HG03095 (cell line): Measurements from ENCODE around the gene DIP2C.
"Not testable (repeated sequence)": the region's sequence is repeated elsewhere in the genome, so short reads cannot be mapped to it uniquely, and the experiment has no call there.

Experiments used
- ATAC-seq: cut with Tn5 transposase; IDR thresholded peaks from one replicate; pipeline ENCODE4 v1.9.1; 2021; ENCODE audit warnings: moderate library complexity; ENCODE audit not compliant: unreplicated experiment

Gene DIP2C

DNA sequence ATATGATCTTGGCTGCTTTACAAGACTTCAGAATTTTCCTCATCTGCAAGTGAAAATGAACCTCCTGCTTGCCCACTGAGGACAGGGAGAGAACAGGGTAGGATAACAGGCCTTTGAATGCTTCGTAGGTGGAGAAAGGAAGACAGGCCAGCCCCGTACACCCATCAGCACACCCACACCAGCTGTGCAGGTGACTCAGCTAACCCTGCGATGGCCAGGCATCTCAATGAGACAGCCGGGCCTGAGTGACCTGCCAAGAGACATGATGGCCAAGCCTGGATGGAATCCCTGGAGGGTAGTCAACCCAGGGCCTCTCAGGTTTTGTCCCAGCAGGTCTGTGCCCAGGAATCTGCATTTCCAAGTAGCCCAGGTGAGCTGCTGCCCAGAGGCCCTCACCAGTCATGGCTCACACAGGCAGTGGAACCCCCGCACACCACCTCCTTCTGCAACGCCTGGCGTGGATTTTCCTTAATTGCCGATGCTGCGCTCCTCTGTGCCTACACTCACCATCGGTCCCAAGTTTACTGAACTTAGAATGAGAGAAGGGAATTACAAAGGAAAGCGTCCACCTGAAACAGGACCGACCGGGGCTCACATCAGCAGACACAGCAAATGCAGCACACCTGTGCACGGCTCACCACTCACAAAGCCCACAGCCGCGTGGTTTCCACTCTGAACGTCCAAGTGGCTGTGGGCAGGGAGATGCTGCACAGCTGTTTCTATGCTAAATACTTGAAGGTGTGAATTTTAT is 163.7 kb downstream of the DIP2C start:
- ATAC-seq, result no peak

DNA sequence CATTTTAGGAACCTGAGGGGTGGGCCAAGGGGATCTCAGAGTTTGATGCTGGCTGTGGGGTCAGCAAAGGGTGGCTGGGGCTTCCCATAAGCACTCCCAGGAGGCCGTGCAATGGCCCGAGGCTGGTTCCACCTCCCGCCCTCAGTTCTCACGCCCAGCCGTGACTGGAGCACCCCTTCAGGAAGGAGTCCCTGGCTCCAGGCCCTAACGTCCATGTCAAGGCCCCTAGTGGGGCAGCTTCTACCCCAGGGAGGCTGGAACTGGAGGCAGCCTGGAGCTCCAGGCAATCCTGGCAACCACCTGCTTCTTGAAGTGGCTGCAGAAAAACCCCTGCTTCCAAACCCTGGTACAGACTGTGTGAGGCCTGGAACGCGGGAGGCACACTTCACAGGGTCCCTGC is 165.5 kb downstream of the DIP2C start:
- no peak for ATAC-seq

GRCh38 chr10:522350-522749 is 167.1 kb downstream of the DIP2C start:
- no peak for ATAC-seq

GRCh38 chr10:521261-522250 is 167.9 kb downstream of the DIP2C start:
- ATAC-seq, result no peak

DNA sequence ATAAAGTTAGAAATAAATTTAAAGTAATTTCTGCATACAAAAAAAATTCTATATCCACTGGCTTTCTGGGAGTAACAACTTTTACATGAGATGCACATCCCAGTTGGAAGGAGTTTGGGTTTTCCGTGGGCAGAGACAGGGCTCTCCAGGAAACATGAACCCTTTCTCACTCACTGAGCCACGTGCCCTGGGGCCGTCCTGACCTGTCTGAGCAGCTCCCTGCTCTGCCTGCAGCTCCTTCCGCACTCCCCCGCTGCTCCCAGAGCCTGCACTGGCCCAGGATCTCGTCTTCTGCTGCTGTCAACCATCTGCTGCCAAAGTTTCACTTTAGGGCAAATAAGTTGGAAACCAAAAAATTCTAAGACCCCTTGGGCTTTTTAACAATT is 169.1 kb downstream of the DIP2C start:
- no peak for ATAC-seq

DNA sequence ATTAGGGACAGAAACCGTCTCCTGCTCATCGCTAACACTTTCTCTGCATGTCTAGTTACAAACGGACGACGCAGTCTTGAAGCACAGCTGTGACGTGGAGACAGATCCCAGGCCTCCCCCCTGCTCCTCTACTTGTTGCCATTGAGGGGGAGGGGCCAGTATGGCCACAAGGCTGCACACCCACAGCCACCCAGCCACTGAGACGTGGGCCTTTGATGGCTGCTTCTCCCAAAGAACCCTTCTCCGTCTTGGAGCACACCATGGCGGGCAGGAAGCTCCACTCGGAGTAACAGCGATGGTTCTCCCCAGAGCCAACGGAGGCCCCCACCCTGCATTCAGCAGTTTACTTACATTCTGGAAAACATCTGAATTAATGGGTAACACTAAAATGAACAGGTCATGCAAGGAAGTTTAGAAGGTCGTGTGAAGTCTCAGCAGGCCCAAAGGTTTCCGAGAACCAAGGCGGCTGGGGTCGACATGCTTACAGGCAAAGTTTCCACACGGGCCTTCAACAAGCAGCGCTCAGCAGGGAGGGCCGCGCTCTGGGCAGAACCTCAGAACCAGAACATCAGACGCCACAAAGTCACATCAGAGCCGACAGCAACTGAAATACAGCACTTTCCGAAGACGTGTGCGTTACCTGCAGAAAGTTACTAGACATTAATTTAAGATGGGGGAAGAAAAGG is 169.6 kb downstream of the DIP2C start:
- ATAC-seq, result no peak

GRCh38 chr10:519055-519715 is 170.3 kb downstream of the DIP2C start:
- no peak for ATAC-seq

DNA sequence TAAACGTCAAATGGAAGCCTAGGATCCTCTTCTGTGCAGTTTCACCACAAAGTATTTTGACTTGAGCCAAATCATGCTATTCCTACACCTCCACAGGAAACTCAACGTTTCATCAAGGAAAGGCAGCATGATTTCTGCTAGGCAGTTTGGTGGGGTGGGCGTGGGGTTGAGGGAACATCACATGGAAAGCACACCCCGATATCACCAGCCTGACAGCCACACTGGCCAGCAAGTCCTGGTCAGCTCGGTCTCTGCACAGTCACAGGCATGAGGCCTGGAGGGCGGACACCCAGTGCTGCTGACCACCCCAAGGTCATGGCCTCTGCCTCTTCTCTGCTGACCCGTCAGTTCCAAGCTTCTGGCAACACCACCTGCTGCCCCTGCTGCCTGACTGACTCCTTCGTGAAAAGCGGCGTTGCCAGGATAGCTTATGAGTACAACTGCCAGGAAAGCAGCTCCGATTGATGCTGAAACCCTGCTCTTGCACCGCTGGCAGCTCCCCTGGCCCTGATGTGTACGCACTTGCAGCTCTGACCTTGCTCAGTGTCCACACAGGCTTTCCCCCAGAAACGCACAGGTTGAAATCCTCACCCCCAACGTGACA is 171.5 kb downstream of the DIP2C start:
- no peak for ATAC-seq

GRCh38 chr10:517241-517830 is 172.1 kb downstream of the DIP2C start:
- ATAC-seq, result no peak

GRCh38 chr10:516764-517163 is 172.7 kb downstream of the DIP2C start:
- no peak for ATAC-seq

- ATAC-seq, result no peak
Measured at GRCh38 chr10:515674-516073, 173.8 kb downstream of the DIP2C start.

- ATAC-seq, result no peak
Measured at GRCh38 chr10:514137-514671, 175.3 kb downstream of the DIP2C start.

DNA sequence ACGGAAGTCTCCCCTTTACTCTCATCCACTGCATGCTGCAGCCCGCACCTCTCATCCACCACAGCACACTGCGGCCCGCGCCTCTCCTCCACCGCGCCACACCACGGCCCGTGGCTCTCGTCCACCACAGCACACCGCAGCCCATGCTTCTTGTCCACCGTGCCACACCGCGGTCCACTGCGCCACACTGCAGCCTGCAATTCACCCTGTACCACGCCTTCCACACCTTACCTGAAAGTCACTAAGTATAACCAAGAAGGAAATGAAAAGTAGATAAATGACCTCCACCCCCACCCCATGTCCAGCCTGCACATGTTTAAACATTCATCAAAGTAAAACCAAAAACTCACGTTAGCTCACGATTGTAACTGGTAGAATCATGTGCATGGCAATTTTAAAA is 176.1 kb downstream of the DIP2C start:
- ATAC-seq, result no peak

DNA sequence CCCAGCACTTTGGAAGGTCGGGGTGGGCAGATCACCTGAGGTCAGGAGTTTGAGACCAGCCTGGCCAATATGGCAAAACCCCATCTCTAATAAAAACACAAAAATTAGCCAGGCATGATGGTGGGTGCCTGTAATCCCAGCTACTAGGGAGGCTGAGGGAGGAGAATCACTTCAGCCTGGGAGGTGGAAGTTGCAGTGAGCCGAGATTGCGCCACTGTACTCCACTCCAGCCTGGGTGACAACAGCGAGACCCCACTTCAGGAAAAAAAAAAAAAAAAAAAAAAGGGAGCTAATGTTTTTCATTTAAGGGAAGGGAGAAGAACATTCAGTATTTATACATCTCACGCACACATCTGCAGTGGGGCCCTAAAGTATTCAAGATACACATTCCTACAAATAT is 176.8 kb downstream of the DIP2C start:
- ATAC-seq, result not testable (repeated sequence)

DNA sequence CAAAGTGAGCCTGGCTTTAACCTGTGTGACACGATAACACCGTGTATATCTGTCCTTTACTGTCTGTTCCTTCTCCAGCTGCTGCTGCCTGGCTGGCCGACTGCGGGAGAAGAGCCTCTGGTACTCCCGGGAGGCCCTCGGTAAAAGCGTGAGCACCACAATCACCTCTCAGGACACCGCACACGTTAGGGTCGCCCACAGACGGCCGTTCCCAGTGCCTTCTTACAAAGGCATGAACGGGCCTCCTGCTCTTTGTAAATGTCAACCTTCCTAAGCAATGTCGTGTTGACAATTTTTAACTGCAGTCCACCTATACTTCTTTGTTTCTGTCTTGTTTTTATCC is 177.6 kb downstream of the DIP2C start:
- no peak for ATAC-seq

DNA sequence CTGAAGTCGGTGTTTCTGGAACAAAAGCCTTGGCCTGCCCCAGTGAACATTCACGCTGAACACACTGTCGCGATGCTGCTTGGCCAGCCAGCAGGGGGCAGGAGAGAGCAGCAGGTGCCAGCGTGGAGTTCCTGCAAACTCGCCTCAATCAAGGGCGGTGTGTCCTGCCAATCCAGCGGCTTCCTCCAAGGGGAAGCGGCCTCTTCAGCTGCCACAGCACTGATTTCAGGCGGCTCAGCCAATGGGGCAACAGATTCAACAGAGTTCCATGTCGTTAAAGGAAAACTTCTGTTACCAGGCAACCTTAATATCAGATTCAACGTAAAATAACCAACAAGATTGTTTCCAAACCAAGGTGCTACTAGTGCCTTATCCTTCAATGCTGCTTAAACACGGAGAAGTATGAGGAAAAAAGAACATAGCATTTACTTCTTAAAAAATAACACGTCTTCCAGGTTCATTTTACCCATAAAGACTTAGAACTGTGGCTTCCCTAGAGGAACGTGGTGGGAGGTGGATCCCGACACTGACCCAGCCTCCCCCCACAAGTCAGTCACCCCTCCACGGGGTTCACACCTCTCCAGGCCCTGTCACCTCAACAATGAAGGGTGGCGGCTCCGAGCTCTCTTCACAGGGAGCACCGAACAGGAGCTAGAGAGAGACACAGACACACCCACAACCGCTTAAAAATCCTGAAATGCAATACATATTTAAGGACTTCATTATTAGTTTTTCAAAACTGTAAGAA is 178.2 kb downstream of the DIP2C start:
- peak; percentile 84 for ATAC-seq

GRCh38 chr10:510415-510881 is 179.0 kb downstream of the DIP2C start:
- ATAC-seq, result no peak

DNA sequence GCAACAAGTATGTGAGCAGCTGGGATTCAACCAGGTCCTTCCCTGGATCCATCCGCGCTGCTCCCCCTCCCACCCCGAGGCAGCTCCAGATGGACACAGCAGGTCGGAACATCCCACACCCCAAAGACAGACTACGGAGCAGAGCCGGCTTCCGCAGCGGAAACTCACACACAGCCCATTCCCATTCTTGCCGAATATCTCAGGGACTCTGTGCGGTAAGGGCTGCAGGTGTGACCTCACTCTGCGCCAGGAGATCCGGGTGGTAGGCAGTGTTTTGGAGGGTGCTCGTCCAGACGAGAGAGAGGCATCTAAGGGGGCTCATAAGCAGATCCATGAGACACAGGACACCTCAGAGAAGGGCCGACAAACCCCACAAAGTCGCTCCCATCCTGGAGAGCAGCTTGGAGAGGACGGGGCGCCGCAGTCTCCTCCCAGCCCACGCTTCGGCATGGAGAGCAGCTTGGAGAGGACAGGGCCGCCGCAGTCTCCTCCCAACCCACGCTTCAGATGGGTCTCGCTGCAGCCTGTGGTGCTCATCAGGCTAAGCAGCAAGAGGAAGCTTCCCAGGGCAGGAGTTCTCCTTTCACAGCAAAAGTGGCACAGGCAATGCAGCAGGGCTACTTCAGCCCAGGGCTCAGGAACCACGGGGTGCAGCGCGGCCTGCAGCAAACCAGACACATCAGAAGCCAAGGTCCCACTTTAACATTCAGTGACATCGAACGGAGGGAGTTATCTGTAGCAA is 179.9 kb downstream of the DIP2C start:
- no peak for ATAC-seq
